ENCODE measurements around the gene ZNF83.
"Not testable (repeated sequence)": the region's sequence is repeated elsewhere in the genome, so short reads cannot be mapped to it uniquely, and the experiment has no call there.

Gene ZNF83

GRCh38 chr19:52635786-52636570, 2.2 kb downstream of the ZNF83 start:
- TF ChIP-seq ZC3H10 (CRISPR knock-in tag; IDR thresholded peaks at IDR 0.05): no peak
- TF ChIP-seq ARNTL (CRISPR knock-in tag; IDR thresholded peaks at IDR 0.05; ENCODE audit: borderline replicate concordance, low read depth): no peak
- no peak for TF ChIP-seq PPARA (CRISPR knock-in tag; IDR thresholded peaks at IDR 0.05; ENCODE audit: borderline replicate concordance)
- TF ChIP-seq ZFP3 (CRISPR knock-in tag; IDR thresholded peaks at IDR 0.05): no peak
- TF ChIP-seq TOX (CRISPR knock-in tag; IDR thresholded peaks at IDR 0.05; ENCODE audit: borderline replicate concordance): no peak
- no peak for TF ChIP-seq ZNF565 (CRISPR knock-in tag; conservative IDR thresholded peaks at IDR 0.05; ENCODE audit: low read depth)
- TF ChIP-seq ESRRG (CRISPR knock-in tag; IDR thresholded peaks at IDR 0.05): no peak
- TF ChIP-seq ZFP30 (CRISPR knock-in tag; IDR thresholded peaks at IDR 0.05): no peak
- no peak for TF ChIP-seq BACH2 (CRISPR knock-in tag; IDR thresholded peaks at IDR 0.05; ENCODE audit: borderline replicate concordance)
- no peak for ATAC-seq

GRCh38 chr19:52627441-52627840, 10.7 kb downstream of the ZNF83 start:
- not testable (repeated sequence) for ATAC-seq

- no peak for TF ChIP-seq ZNF70 (CRISPR knock-in tag; IDR thresholded peaks at IDR 0.05)
- no peak for ATAC-seq
Observed at GRCh38 chr19:52626915-52627314, 11.2 kb downstream of the ZNF83 start.

- TF ChIP-seq RARB (CRISPR knock-in tag; IDR thresholded peaks at IDR 0.05): no peak
- no peak for TF ChIP-seq CSDC2 (CRISPR knock-in tag; IDR thresholded peaks at IDR 0.05)
- no peak for TF ChIP-seq ZC3H10 (CRISPR knock-in tag; IDR thresholded peaks at IDR 0.05)
- TF ChIP-seq ZFP30 (CRISPR knock-in tag; IDR thresholded peaks at IDR 0.05): no peak
- TF ChIP-seq PPARA (CRISPR knock-in tag; IDR thresholded peaks at IDR 0.05; ENCODE audit: borderline replicate concordance): no peak
- TF ChIP-seq ZNF70 (CRISPR knock-in tag; IDR thresholded peaks at IDR 0.05): no peak
- no peak for TF ChIP-seq TOX (CRISPR knock-in tag; IDR thresholded peaks at IDR 0.05; ENCODE audit: borderline replicate concordance)
- TF ChIP-seq ISL1 (CRISPR knock-in tag; IDR thresholded peaks at IDR 0.05): no peak
- no peak for TF ChIP-seq ARNTL (CRISPR knock-in tag; IDR thresholded peaks at IDR 0.05; ENCODE audit: borderline replicate concordance, low read depth)
- no peak for TF ChIP-seq ZNF8 (CRISPR knock-in tag; IDR thresholded peaks at IDR 0.05)
- no peak for TF ChIP-seq TCF4 (CRISPR knock-in tag; IDR thresholded peaks at IDR 0.05; ENCODE audit: borderline replicate concordance)
- no peak for TF ChIP-seq TSHZ2 (CRISPR knock-in tag; IDR thresholded peaks at IDR 0.05)
- ATAC-seq: no peak
Observed at GRCh38 chr19:52622261-52622660, 15.9 kb downstream of the ZNF83 start.

GRCh38 chr19:52621376-52621775, 16.8 kb downstream of the ZNF83 start:
- no peak for ATAC-seq
- TF ChIP-seq POU6F1 (CRISPR knock-in tag; IDR thresholded peaks at IDR 0.05; ENCODE audit: borderline replicate concordance, low read depth) (no peak), ESRRG (CRISPR knock-in tag; IDR thresholded peaks at IDR 0.05) (no peak), ZNF565 (CRISPR knock-in tag; conservative IDR thresholded peaks at IDR 0.05; ENCODE audit: low read depth) (no peak), CSRNP3 (CRISPR knock-in tag; IDR thresholded peaks at IDR 0.05) (no peak), PATZ1 (CRISPR knock-in tag; IDR thresholded peaks at IDR 0.05; ENCODE audit: borderline replicate concordance) (no peak), OSR1 (CRISPR knock-in tag; IDR thresholded peaks at IDR 0.05) (no peak), TCF4 (CRISPR knock-in tag; IDR thresholded peaks at IDR 0.05; ENCODE audit: borderline replicate concordance) (no peak), ZFP3 (CRISPR knock-in tag; IDR thresholded peaks at IDR 0.05) (no peak), CSDC2 (CRISPR knock-in tag; IDR thresholded peaks at IDR 0.05) (no peak), ARNTL (CRISPR knock-in tag; IDR thresholded peaks at IDR 0.05; ENCODE audit: borderline replicate concordance, low read depth) (no peak)
